SK-N-SH (cell line): ENCODE results near the gene SHCBP1. TPM values are rescaled to one million over a fixed set of nuclear protein-coding genes. Genes with fewer than 3 reads are reported as not detected.

Experiments used
- CTCF ChIA-PET: fragments of 300-600, 350-600 bp; formaldehyde crosslinking; extraction: SDS; loops from one replicate; lab custom pipeline; 2021; lab: Yijun Ruan, JAX
- POLR2A ChIA-PET: fragments of 350-600 bp; sonication (Branson Sonifier 250); formaldehyde crosslinking; extraction: SDS; loops from one replicate; lab custom pipeline; 2020; ENCODE audit warnings: antibody characterized with exemption, inconsistent platforms; lab: Yijun Ruan, JAX
- DNase-seq: peaks from one replicate; pipeline ENCODE4 v3.0.0; 2012
- H2AFZ ChIP-seq: fragments of 200-600 bp; sonication (generic); 2 replicates; pipeline ENCODE4 v1.8.1; 2016; ENCODE audit warnings: antibody characterized with exemption, mild to moderate bottlenecking, low read depth
- H3F3A ChIP-seq: fragments of 200-600 bp; sonication (generic); replicated peaks from 2 replicates; pipeline ENCODE3; 2016; ENCODE audit warnings: antibody characterized with exemption, mild to moderate bottlenecking; ENCODE audit not compliant: insufficient read depth
- H3K27ac ChIP-seq, 2 experiments: fragments of 200-500 bp in 1 of 2; fragments of 200-600 bp in 1 of 2; sonication (Bioruptor generic) in 1 of 2; sonication (generic), shearing (Covaris generic) in 1 of 2; 2 replicates each; pipeline versions ENCODE4 v1.5.1 to v1.6.1; 2014 to 2016; ENCODE audit warnings: low read depth in 2 of 2, inconsistent platforms in 1 of 2, low read length in 1 of 2, mild to moderate bottlenecking in 1 of 2, mixed read lengths in 1 of 2
- H3K27me3 ChIP-seq: fragments of 200-600 bp; sonication (generic), shearing (Covaris generic); 2 replicates; pipeline ENCODE4 v1.6.1; 2016; ENCODE audit warnings: mixed run types; ENCODE audit not compliant: insufficient read depth
- H3K36me3 ChIP-seq, 2 experiments: fragments of 200-500 bp in 1 of 2; fragments of 200-600 bp in 1 of 2; sonication (Bioruptor generic) in 1 of 2; sonication (generic) in 1 of 2; replicated peaks in 1 of 2; 2 replicates each; pipeline versions ENCODE3 to v1.5.1; 2014 to 2016; ENCODE audit warnings: low read length in 1 of 2, mild to moderate bottlenecking in 1 of 2; ENCODE audit not compliant: insufficient read depth in 2 of 2, control insufficient read depth in 1 of 2
- H3K4me1 ChIP-seq, 2 experiments: fragments of 200-500 bp in 1 of 2; fragments of 200-600 bp in 1 of 2; sonication (Bioruptor generic) in 1 of 2; sonication (generic), shearing (Covaris generic) in 1 of 2; 2 replicates each; pipeline versions ENCODE4 v1.5.1 to v1.6.1; 2014 to 2016; ENCODE audit warnings: low read depth in 1 of 2, low read length in 1 of 2, mixed run types in 1 of 2; ENCODE audit not compliant: insufficient read depth in 2 of 2, control insufficient read depth in 1 of 2
- H3K4me2 ChIP-seq: fragments of 200-600 bp; sonication (generic), shearing (Covaris generic); 2 replicates; pipeline ENCODE4 v1.6.1; 2017; ENCODE audit warnings: mixed run types
- H3K4me3 ChIP-seq, 2 experiments: fragments of 200-500 bp in 1 of 2; fragments of 200-600 bp in 1 of 2; sonication (Bioruptor generic) in 1 of 2; sonication (generic), shearing (Covaris generic) in 1 of 2; 2 replicates each; pipeline versions ENCODE4 v1.5.1 to v1.8.1; 2014 to 2016; ENCODE audit warnings: low read depth in 2 of 2, inconsistent platforms in 1 of 2, low read length in 1 of 2, mild to moderate bottlenecking in 1 of 2, mixed read lengths in 1 of 2, moderate library complexity in 1 of 2
- H3K79me2 ChIP-seq: fragments of 200-600 bp; sonication (generic); 2 replicates; pipeline ENCODE4 v1.8.1; 2017; ENCODE audit warnings: mild to moderate bottlenecking; ENCODE audit not compliant: insufficient read depth
- H3K9ac ChIP-seq: fragments of 200-600 bp; sonication (generic); 2 replicates; pipeline ENCODE4 v1.6.1; 2017; ENCODE audit warnings: mixed run types
- H3K9me2 ChIP-seq: fragments of 200-600 bp; sonication (generic); 2 replicates; pipeline ENCODE4 v1.6.1; 2017; ENCODE audit warnings: mixed run types
- H3K9me3 ChIP-seq: fragments of 200-600 bp; sonication (generic); 2 replicates; pipeline ENCODE4 v1.6.1; 2017; ENCODE audit warnings: mixed run types, mild to moderate bottlenecking, moderate library complexity
- H4K20me1 ChIP-seq: fragments of 200-600 bp; sonication (generic); 2 replicates; pipeline ENCODE4 v1.6.1; 2017; ENCODE audit warnings: mild to moderate bottlenecking, mixed run types; ENCODE audit not compliant: insufficient read depth
- CHD2 ChIP-seq: fragments of 150-350 bp; IDR thresholded peaks from 2 replicates; pipeline ENCODE4 v1.6.1; 2018; ENCODE audit warnings: low read length; ENCODE audit not compliant: partially characterized antibody
- EP300 ChIP-seq, 2 experiments: IDR thresholded peaks; 2 replicates each; pipeline versions ENCODE4 v1.4.0 to v1.6.1; 2012; ENCODE audit warnings: borderline replicate concordance in 1 of 2, low read depth in 1 of 2, low read length in 1 of 2
- FOSL2 ChIP-seq: IDR thresholded peaks from 2 replicates; pipeline ENCODE4 v1.4.0; 2012; ENCODE audit warnings: low read depth, mild to moderate bottlenecking, moderate library complexity, borderline replicate concordance
- FOXJ3 ChIP-seq: sonication (generic); formaldehyde crosslinking; IDR thresholded peaks from 2 replicates; pipeline ENCODE4 v1.5.1; 2020; ENCODE audit warnings: mild to moderate bottlenecking, missing genetic modification reagents
- FOXM1 ChIP-seq: IDR thresholded peaks from 2 replicates; pipeline ENCODE4 v1.4.0; 2012; ENCODE audit warnings: low read depth, mild to moderate bottlenecking
- GABPA ChIP-seq: IDR thresholded peaks from 2 replicates; pipeline ENCODE4 v1.4.0; 2012; ENCODE audit warnings: low read depth, mild to moderate bottlenecking
- IRF3 ChIP-seq: fragments of 150-350 bp; IDR thresholded peaks from 2 replicates; pipeline ENCODE4 v1.6.1; 2016; ENCODE audit warnings: mild to moderate bottlenecking, low read depth, low read length
- JUND ChIP-seq: IDR thresholded peaks from 2 replicates; pipeline ENCODE4 v1.4.0; 2012
- NFIC ChIP-seq: IDR thresholded peaks from 2 replicates; pipeline ENCODE4 v1.4.0; 2012; ENCODE audit warnings: borderline replicate concordance
- NRF1 ChIP-seq: IDR thresholded peaks from 2 replicates; pipeline ENCODE4 v1.6.1; 2012; ENCODE audit warnings: low read depth, mild to moderate bottlenecking, low read length
- POLR2AphosphoS5 ChIP-seq: IDR thresholded peaks from 2 replicates; pipeline ENCODE4 v1.6.1; 2012; ENCODE audit warnings: low read depth, low read length
- RCOR1 ChIP-seq: fragments of 150-350 bp; IDR thresholded peaks from 2 replicates; pipeline ENCODE4 v1.6.1; 2017; ENCODE audit warnings: antibody characterized with exemption, low read length
- REST ChIP-seq: IDR thresholded peaks from 2 replicates; pipeline ENCODE4 v1.6.1; 2012; ENCODE audit warnings: mild to moderate bottlenecking, low read depth, low read length, moderate library complexity
- RXRA ChIP-seq: IDR thresholded peaks from 2 replicates; pipeline ENCODE4 v1.4.0; 2012; ENCODE audit warnings: low read depth, mild to moderate bottlenecking, borderline replicate concordance
- USF1 ChIP-seq: IDR thresholded peaks from 2 replicates; pipeline ENCODE4 v1.4.0; 2012; ENCODE audit warnings: low read depth, borderline replicate concordance
- USF2 ChIP-seq: fragments of 150-350 bp; IDR thresholded peaks from 2 replicates; pipeline ENCODE4 v1.6.1; 2017; ENCODE audit warnings: antibody characterized with exemption, low read length, low read depth, borderline replicate concordance
- YY1 ChIP-seq: IDR thresholded peaks from 2 replicates; pipeline ENCODE4 v1.4.0; 2012; ENCODE audit warnings: low read depth, mild to moderate bottlenecking
- WGBS: methylation state at CpG from one replicate; pipeline ENCODE4 v1.1.6; 2017; ENCODE audit warnings: low lambda C conversion rate; 5-methylcytosine and 5-hydroxymethylcytosine counted together
- polyA plus RNA-seq, 3 experiments: library from polyadenylated mRNA; depleted of rRNA; stranded (reverse); fragments of >200 nt; gene quantifications; 2 replicates each; pipeline ENCODE4 v1.2.3, GENCODE V29; 2012

SHCBP1 gene
- polyA plus RNA-seq, 1 of the 3 experiments (the other 2 are of a cell fraction), result 12.5 TPM

- H3K4me3 ChIP-seq, result no peak overlapping the region
- H3K9ac ChIP-seq, result no peak overlapping the region
- H2AFZ ChIP-seq, result no peak overlapping the region
- H3K4me2 ChIP-seq, result no peak overlapping the region
- DNase-seq, result no peak
- 87% methylated on average over 5 of the region's 5 CpGs for WGBS
- H3K36me3 ChIP-seq, result no peaks in the 10 kb centered on the region
- no peaks in the 10 kb centered on the region for H3K27me3 ChIP-seq
- CTCF ChIA-PET, result interaction anchor here (1.1 kb wide), 1 partner anchor 23 kb away, joined by 3 read pairs; no protein-coding TSS in a partner anchor
- no peaks in the 10 kb centered on the region for H3K4me1 ChIP-seq
- no peaks in the 10 kb centered on the region for H3K79me2 ChIP-seq
- no peaks in the 10 kb centered on the region for H3K9me3 ChIP-seq
- H3F3A ChIP-seq, result no peaks in the 10 kb centered on the region
- TF ChIP-seq CHD2 (no peak), IRF3 (no peak), REST (no peak), YY1 (no peak), NRF1 (no peak), JUND (no peak)
- TF ChIP-seq, all 33 proteins: peak for 0
- H3K9me2 ChIP-seq, result no peaks in the 10 kb centered on the region
- H4K20me1 ChIP-seq, result no peaks in the 10 kb centered on the region
- no peak overlapping the region for H3K27ac ChIP-seq
- POLR2A ChIA-PET, result no interaction called here
Observed at GRCh38 chr16:46650254-46650623, 29.1 kb upstream of the SHCBP1 start.

GRCh38 chr16:46649588-46650253, 28.5 kb upstream of the SHCBP1 start:
- no peak overlapping the region for H3K27ac ChIP-seq
- POLR2A ChIA-PET, result no interaction called here
- no peaks in the 10 kb centered on the region for H3K79me2 ChIP-seq
- H3K9me2 ChIP-seq, result no peaks in the 10 kb centered on the region
- no peak overlapping the region for H3K4me3 ChIP-seq
- no peak overlapping the region for H3K4me2 ChIP-seq
- DNase-seq, result no peak
- H3F3A ChIP-seq, result no peaks in the 10 kb centered on the region
- H3K36me3 ChIP-seq, result no peaks in the 10 kb centered on the region
- WGBS, result 91% methylated on average over 16 of the region's 27 CpGs
- H3K4me1 ChIP-seq, result no peaks in the 10 kb centered on the region
- H3K9ac ChIP-seq, result no peak overlapping the region
- CTCF ChIA-PET, result interaction anchor here (1.1 kb wide), 1 partner anchor 24 kb away, joined by 3 read pairs; no protein-coding TSS in a partner anchor
- no peaks in the 10 kb centered on the region for H3K27me3 ChIP-seq
- no peaks in the 10 kb centered on the region for H3K9me3 ChIP-seq
- no peak overlapping the region for H2AFZ ChIP-seq
- no peaks in the 10 kb centered on the region for H4K20me1 ChIP-seq
- TF ChIP-seq GABPA, result no peak
- no peak for TF ChIP-seq EP300 (IDR thresholded peaks at IDR 0.05; ENCODE audit: borderline replicate concordance in 1 of 2, low read depth in 1 of 2, low read length in 1 of 2)
- no peak for TF ChIP-seq RXRA
- TF ChIP-seq USF2, result no peak
- no peak for TF ChIP-seq POLR2AphosphoS5
- TF ChIP-seq FOXM1, result no peak
- TF ChIP-seq NFIC, result no peak
- TF ChIP-seq REST, result no peak
- no peak for TF ChIP-seq JUND
- TF ChIP-seq FOSL2, result no peak
- TF ChIP-seq FOXJ3 (CRISPR knock-in tag), result no peak
- no peak for TF ChIP-seq USF1
- TF ChIP-seq RCOR1, result no peak
